Measurements from ENCODE around the gene ZNF814.

GRCh38 chr19:57818378-57818777, 70.5 kb downstream of the ZNF814 start:
- TF ChIP-seq EZH2 (IDR thresholded peaks at IDR 0.05; ENCODE audit: insufficient read depth, poor library complexity, severe bottlenecking) (no peak), EZH2phosphoT487 (IDR thresholded peaks at IDR 0.05; ENCODE audit: insufficient read depth, low read depth) (no peak)
